Adipose tissue (tissue), 3 donors: ENCODE data around the gene CFAP141. TPM values are rescaled to one million over a fixed set of nuclear protein-coding genes. Genes with fewer than 3 reads are reported as not detected.

Experiments
- polyA plus RNA-seq, 3 donors: library from polyadenylated mRNA; stranded (reverse); fragments of 200-250 nt; gene quantifications; one replicate each; pipeline ENCODE4 v1.2.3, GENCODE V29; 2013
- donor health status: healthy with polysubstance abuse.
- donor health status: Bipolar disorder and iron deficiency.
- donor health status: healthy.

CFAP141 gene
- polyA plus RNA-seq, 3 donors, result not detected

Other genes starting within 250 kb of the CFAP141 start
- 10 to 100 TPM; 15.4 to 38.1 (median 24.2) TPM for gene CRTC2, start 247.7 kb downstream of the CFAP141 start, polyA plus RNA-seq
- gene SLC39A1, start 242.8 kb downstream of the CFAP141 start, polyA plus RNA-seq, result 10 to 100 TPM; 44.4 to 95.8 (median 58.5) TPM
- gene CREB3L4, start 238.4 kb downstream of the CFAP141 start, polyA plus RNA-seq, result 10 to 100 TPM; 10.7 to 12.3 (median 12.1) TPM
- gene JTB, start 228.7 kb downstream of the CFAP141 start, polyA plus RNA-seq, result 100 to 1,000 TPM; 159 to 196 (median 178) TPM
- 100 to 1,000 TPM in 2 of 3 donors, 10 to 100 TPM in 1; 68.2 to 759 (median 165) TPM for gene RAB13, start 220.0 kb downstream of the CFAP141 start, polyA plus RNA-seq
- over 10,000 TPM in 2 of 3 donors, 1,000 to 10,000 TPM in 1; 8,955 to 19,190 (median 11,429) TPM for gene RPS27, start 215.6 kb downstream of the CFAP141 start, polyA plus RNA-seq
- gene NUP210L, start 51.3 kb downstream of the CFAP141 start, polyA plus RNA-seq, result under 1 TPM in 1 of 3 donors, not detected in 2; 0.02 TPM
- 100 to 1,000 TPM in 2 of 3 donors, 10 to 100 TPM in 1; 68.2 to 233 (median 184) TPM for gene TPM3, start 14.2 kb downstream of the CFAP141 start, polyA plus RNA-seq
- gene UBAP2L, start 14.6 kb upstream of the CFAP141 start, polyA plus RNA-seq, result 10 to 100 TPM; 35.8 to 70.9 (median 67.5) TPM
- 10 to 100 TPM; 79.8 to 96.7 (median 87.2) TPM for gene HAX1, start 66.3 kb upstream of the CFAP141 start, polyA plus RNA-seq
- under 1 TPM in 1 of 3 donors, not detected in 2; 0.07 TPM for gene AQP10, start 114.8 kb upstream of the CFAP141 start, polyA plus RNA-seq
- 10 to 100 TPM in 2 of 3 donors, 1 to 10 TPM in 1; 6.4 to 22.7 (median 14.5) TPM for gene ATP8B2, start 119.2 kb upstream of the CFAP141 start, polyA plus RNA-seq
- 10 to 100 TPM in 1 of 3 donors, 1 to 10 TPM in 2; 5.0 to 12.3 (median 7.8) TPM for gene IL6R, start 199.0 kb upstream of the CFAP141 start, polyA plus RNA-seq